ENCODE measurements around the gene MITF.

- TF ChIP-seq CTCF (IDR thresholded peaks at IDR 0.05), result no peak
- no peak for TF ChIP-seq POLR2A (IDR thresholded peaks at IDR 0.05)
Measured at GRCh38 chr3:69696367-69696766, 42.9 kb upstream of the MITF start.

Data from right lobe of liver (tissue), 4 donors.